ENCODE results near the gene FBN1. TPM values are rescaled to one million over a fixed set of nuclear protein-coding genes. Genes with fewer than 3 reads are reported as not detected.

FBN1 gene
- total RNA-seq, 2 donors from 2014 or later: 12.1 to 81.9 TPM

GRCh38 chr15:48440084-48440483, 205.4 kb downstream of the FBN1 start:
- H3K4me1 ChIP-seq (replicated peaks): no peaks in the 10 kb centered on the region
- intact Hi-C loops (cut with DNase I): no loop called here
- 52% methylated on average over 3 of the region's 3 CpGs for WGBS
- no peaks in the 10 kb centered on the region for H3K9me3 ChIP-seq
- DNase-seq (ENCODE audit: low spot score): no peak
- no peak overlapping the region for H3K27ac ChIP-seq
- TF ChIP-seq POLR2A (IDR thresholded peaks at IDR 0.05) (no peak), POLR2AphosphoS5 (IDR thresholded peaks at IDR 0.05) (no peak)
- TF ChIP-seq, protein P1, sequence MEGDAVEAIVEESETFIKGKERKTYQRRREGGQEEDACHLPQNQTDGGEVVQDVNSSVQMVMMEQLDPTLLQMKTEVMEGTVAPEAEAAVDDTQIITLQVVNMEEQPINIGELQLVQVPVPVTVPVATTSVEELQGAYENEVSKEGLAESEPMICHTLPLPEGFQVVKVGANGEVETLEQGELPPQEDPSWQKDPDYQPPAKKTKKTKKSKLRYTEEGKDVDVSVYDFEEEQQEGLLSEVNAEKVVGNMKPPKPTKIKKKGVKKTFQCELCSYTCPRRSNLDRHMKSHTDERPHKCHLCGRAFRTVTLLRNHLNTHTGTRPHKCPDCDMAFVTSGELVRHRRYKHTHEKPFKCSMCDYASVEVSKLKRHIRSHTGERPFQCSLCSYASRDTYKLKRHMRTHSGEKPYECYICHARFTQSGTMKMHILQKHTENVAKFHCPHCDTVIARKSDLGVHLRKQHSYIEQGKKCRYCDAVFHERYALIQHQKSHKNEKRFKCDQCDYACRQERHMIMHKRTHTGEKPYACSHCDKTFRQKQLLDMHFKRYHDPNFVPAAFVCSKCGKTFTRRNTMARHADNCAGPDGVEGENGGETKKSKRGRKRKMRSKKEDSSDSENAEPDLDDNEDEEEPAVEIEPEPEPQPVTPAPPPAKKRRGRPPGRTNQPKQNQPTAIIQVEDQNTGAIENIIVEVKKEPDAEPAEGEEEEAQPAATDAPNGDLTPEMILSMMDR (IDR thresholded peaks at IDR 0.05): no peak
- peaks cover 0 to 3% of the 10 kb centered on the region in 2 donors for H3K36me3 ChIP-seq
- no peaks in the 10 kb centered on the region for H3K27me3 ChIP-seq (replicated peaks; ENCODE audit: insufficient read depth)
- no peak overlapping the region for H3K4me3 ChIP-seq

- H3K4me1 ChIP-seq (replicated peaks): no peaks in the 10 kb centered on the region
- WGBS: 82% methylated on average over 3 of the region's 3 CpGs
- peaks cover 0 to 3% of the 10 kb centered on the region in 2 donors for H3K36me3 ChIP-seq
Observed at GRCh38 chr15:48437178-48437577, 208.3 kb downstream of the FBN1 start.

DNA sequence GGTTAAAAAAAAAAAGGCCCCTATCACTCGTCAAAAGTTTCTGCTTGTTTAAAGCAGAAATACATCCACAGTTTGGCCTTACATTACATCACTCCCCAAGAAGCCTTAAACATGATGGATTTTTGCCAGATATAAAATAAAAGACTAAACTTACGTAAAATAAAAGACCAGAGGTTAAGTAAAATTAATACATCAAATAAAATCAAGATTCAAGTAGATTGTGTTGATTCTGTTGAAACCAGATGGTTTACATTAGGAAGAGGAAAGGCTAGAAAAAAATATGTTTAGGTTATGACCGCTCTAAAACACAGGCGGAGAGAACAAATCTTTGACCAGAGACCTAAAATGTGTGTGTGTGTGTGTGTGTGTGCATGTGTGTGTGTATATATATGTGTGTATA, 210.2 kb downstream of the FBN1 start:
- intact Hi-C loops (cut with DNase I): no loop called here
- Histone ChIP-seq H3K27me3 (replicated peaks; ENCODE audit: insufficient read depth) (no peaks in the 10 kb centered on the region), H3K9me3 (no peaks in the 10 kb centered on the region), H3K27ac (no peak overlapping the region), H3K4me1 (replicated peaks) (no peaks in the 10 kb centered on the region), H3K4me3 (no peak overlapping the region), H3K36me3 (peaks cover 0 to 3% of the 10 kb centered on the region in 2 donors)
- no peak for DNase-seq (ENCODE audit: low spot score)
- no peak for TF ChIP-seq POLR2AphosphoS5 (IDR thresholded peaks at IDR 0.05)
- TF ChIP-seq, protein P1 (IDR thresholded peaks at IDR 0.05): no peak
- TF ChIP-seq POLR2A (IDR thresholded peaks at IDR 0.05): no peak
- WGBS: 84% methylated on average over 4 of the region's 4 CpGs

More at GRCh38 chr15:48437178-48437577, 208.3 kb downstream of the FBN1 start:
- TF ChIP-seq, protein P1 (IDR thresholded peaks at IDR 0.05): no peak
- TF ChIP-seq POLR2A (IDR thresholded peaks at IDR 0.05) (no peak), POLR2AphosphoS5 (IDR thresholded peaks at IDR 0.05) (no peak)
- intact Hi-C loops (cut with DNase I): no loop called here
- no peak for DNase-seq (ENCODE audit: low spot score)
- no peak overlapping the region for H3K4me3 ChIP-seq
- no peak overlapping the region for H3K27ac ChIP-seq
- H3K9me3 ChIP-seq: no peaks in the 10 kb centered on the region
- H3K27me3 ChIP-seq (replicated peaks; ENCODE audit: insufficient read depth): no peaks in the 10 kb centered on the region

DNA sequence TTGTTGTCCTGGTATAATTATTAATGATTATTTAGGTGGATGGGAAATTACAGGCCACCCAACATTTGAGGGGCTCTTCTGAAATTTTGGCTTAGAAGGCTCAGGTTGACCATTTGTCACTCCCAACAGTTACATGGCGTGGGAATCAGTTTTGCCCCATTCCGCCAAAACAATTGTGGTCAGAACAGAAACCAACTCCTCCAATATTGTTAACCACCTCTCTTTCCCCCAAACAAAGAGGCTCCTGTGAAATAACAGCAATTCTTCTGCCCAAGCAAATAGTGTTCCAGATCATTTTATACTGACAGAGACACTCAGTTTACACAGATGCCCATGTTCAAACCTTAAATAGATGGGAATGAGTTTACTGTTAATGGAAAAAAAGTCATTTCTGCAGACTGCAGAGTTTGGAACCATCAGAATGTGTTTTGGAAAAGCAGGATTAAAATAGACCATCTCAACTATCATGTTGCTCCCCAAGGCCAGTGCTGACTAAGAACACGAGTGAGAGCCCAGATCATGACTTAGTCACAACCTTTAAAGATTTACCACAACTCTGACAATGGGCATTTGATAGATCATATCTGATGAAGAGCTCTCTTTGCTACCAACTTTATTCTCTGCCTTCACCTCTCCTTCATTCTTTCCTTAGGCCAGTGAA, 212.2 kb downstream of the FBN1 start:
- Histone ChIP-seq H3K9me3 (no peaks in the 10 kb centered on the region), H3K27me3 (replicated peaks; ENCODE audit: insufficient read depth) (no peaks in the 10 kb centered on the region), H3K4me1 (replicated peaks) (no peaks in the 10 kb centered on the region), H3K4me3 (no peak overlapping the region), H3K36me3 (peaks cover 0 to 3% of the 10 kb centered on the region in 2 donors), H3K27ac (no peak overlapping the region)
- intact Hi-C loops (cut with DNase I): no loop called here
- no peak for DNase-seq (ENCODE audit: low spot score)
- TF ChIP-seq POLR2AphosphoS5 (IDR thresholded peaks at IDR 0.05) (no peak), POLR2A (IDR thresholded peaks at IDR 0.05) (no peak)
- 88% methylated on average over 3 of the region's 3 CpGs for WGBS

DNA sequence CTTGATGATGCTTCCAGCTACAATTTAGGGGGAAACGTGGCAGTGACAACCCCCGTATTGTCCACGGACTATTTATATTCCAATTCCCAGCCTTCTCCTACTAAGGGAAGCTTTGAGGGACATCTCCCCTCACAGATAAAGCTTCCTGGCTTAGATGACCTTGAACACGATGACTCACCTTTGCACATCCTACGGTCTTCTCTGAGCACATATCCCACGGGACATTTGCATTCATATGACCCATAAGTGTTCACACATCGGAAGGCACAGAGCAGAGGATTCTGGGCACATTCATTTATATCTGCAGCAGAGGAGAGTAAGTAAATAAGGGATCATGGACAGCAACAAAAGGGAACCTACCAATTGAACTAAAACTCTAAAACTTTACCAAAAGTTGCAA, 212.8 kb downstream of the FBN1 start:
- TF ChIP-seq POLR2AphosphoS5 (IDR thresholded peaks at IDR 0.05) (no peak), POLR2A (IDR thresholded peaks at IDR 0.05) (no peak)
- TF ChIP-seq, protein P1 (IDR thresholded peaks at IDR 0.05): no peak
- intact Hi-C loops (cut with DNase I): no loop called here
- H3K4me1 ChIP-seq (replicated peaks): no peaks in the 10 kb centered on the region
- peaks cover 0 to 3% of the 10 kb centered on the region in 2 donors for H3K36me3 ChIP-seq
- WGBS: 90% methylated on average over 7 of the region's 7 CpGs
- no peak overlapping the region for H3K27ac ChIP-seq
- H3K27me3 ChIP-seq (replicated peaks; ENCODE audit: insufficient read depth): no peaks in the 10 kb centered on the region
- H3K9me3 ChIP-seq: no peaks in the 10 kb centered on the region
- H3K4me3 ChIP-seq: no peak overlapping the region
- DNase-seq (ENCODE audit: low spot score): no peak
